ENCODE data around the gene USP21. TPM values are rescaled to one million over a fixed set of nuclear protein-coding genes. Genes with fewer than 3 reads are reported as not detected.

The USP21 gene
- total RNA-seq, 4 donors from 2014 or later, result 19.5 to 75.9 (median 35.3) TPM

GRCh38 chr1:161198897-161199431, 39.7 kb downstream of the USP21 start, which contains the start of gene ADAMTS4:
ADAMTS4 (minus strand) TSS chr1:161199054; CDS start chr1:161198627, 427 bp downstream.
- peak; percentile 54 for DNase-seq
- Histone ChIP-seq H3K27me3 (no peaks in the 10 kb centered on the region), H3K36me3 (peaks cover 0 to 7% (median 0%) of the 10 kb centered on the region in 4 donors), H3K4me3 (peak within 1 kb of the TSS in 3 of 4 donors; percentile 3 to 37 (median 22)), H3K4me1 (peaks cover 40 to 63% (median 48%) of the 10 kb centered on the region in 4 donors), H3K9me3 (no peaks in the 10 kb centered on the region), H3K27ac (peak within 1 kb of the TSS; percentile 90 to 98 (median 94))
- in situ Hi-C loops (cut with MboI; ENCODE audit: low pct_ligation_motif_present in 1 of 4, low pct_unique_long_range_greater_than_20kb in 1 of 4, low sequenced_read_pairs in 3 of 4), result no loop called here
- peak; percentile 57 for TF ChIP-seq POLR2A (IDR thresholded peaks at IDR 0.05)
- peak; percentile 57 to 84 (median 65) for TF ChIP-seq POLR2AphosphoS5 (IDR thresholded peaks at IDR 0.05)
- no peak for TF ChIP-seq CTCF (IDR thresholded peaks at IDR 0.05)
- TF ChIP-seq EP300 (IDR thresholded peaks at IDR 0.05; ENCODE audit: low read depth), result no peak
- WGBS, 2 donors (ENCODE audit: low coverage in 1 of 2), result 48 to 72% methylated on average over 3 to 11 of the region's 11 CpGs
- intact Hi-C loops (cut with DNase I; ENCODE audit: low total_unique reads), result no loop called here

- H3K4me1 ChIP-seq, result peaks cover 43 to 70% (median 51%) of the 10 kb centered on the region in 4 donors
- no peaks in the 10 kb centered on the region for H3K9me3 ChIP-seq
- H3K27ac ChIP-seq, result peak overlapping the region; percentile 90 to 98 (median 94)
- WGBS, 2 donors (ENCODE audit: low coverage in 1 of 2), result 0 to 60% methylated on average over 1 to 5 of the region's 5 CpGs
- H3K27me3 ChIP-seq, result no peaks in the 10 kb centered on the region
- no peak overlapping the region for H3K4me3 ChIP-seq
- in situ Hi-C loops (cut with MboI; ENCODE audit: low pct_ligation_motif_present in 1 of 4, low pct_unique_long_range_greater_than_20kb in 1 of 4, low sequenced_read_pairs in 3 of 4) (loop anchor here in 1 of 4 donors (25.0 kb wide), 1 partner anchor 188 kb away; no protein-coding TSS in a partner anchor), intact Hi-C loops (cut with DNase I; ENCODE audit: low total_unique reads) (no loop called here)
- DNase-seq, result no peak
- TF ChIP-seq POLR2A (IDR thresholded peaks at IDR 0.05), result no peak
- no peak for TF ChIP-seq CTCF (IDR thresholded peaks at IDR 0.05)
- no peak for TF ChIP-seq EP300 (IDR thresholded peaks at IDR 0.05; ENCODE audit: low read depth)
- TF ChIP-seq POLR2AphosphoS5 (IDR thresholded peaks at IDR 0.05), result no peak
- H3K36me3 ChIP-seq, result peaks cover 0 to 13% (median 0%) of the 10 kb centered on the region in 4 donors
Measured at GRCh38 chr1:161199506-161200139, 40.3 kb downstream of the USP21 start.

- peak overlapping the region; percentile 90 to 98 (median 94) for H3K27ac ChIP-seq
- peaks cover 0 to 15% (median 0%) of the 10 kb centered on the region in 4 donors for H3K36me3 ChIP-seq
- H3K4me1 ChIP-seq, result peaks cover 47 to 79% (median 55%) of the 10 kb centered on the region in 4 donors
- intact Hi-C loops (cut with DNase I; ENCODE audit: low total_unique reads), result no loop called here
- no peak for DNase-seq
- H3K4me3 ChIP-seq, result no peak overlapping the region
- no peaks in the 10 kb centered on the region for H3K27me3 ChIP-seq
- no peaks in the 10 kb centered on the region for H3K9me3 ChIP-seq
- in situ Hi-C loops (cut with MboI; ENCODE audit: low pct_ligation_motif_present in 1 of 4, low pct_unique_long_range_greater_than_20kb in 1 of 4, low sequenced_read_pairs in 3 of 4), result loop anchor here in 1 of 4 donors (25.0 kb wide), 1 partner anchor 187 kb away; no protein-coding TSS in a partner anchor
- 38 to 75% methylated on average over 3 to 5 of the region's 5 CpGs for WGBS, 2 donors (ENCODE audit: low coverage in 1 of 2)
- no peak for TF ChIP-seq POLR2AphosphoS5 (IDR thresholded peaks at IDR 0.05)
- no peak for TF ChIP-seq POLR2A (IDR thresholded peaks at IDR 0.05)
- TF ChIP-seq EP300 (IDR thresholded peaks at IDR 0.05; ENCODE audit: low read depth), result no peak
- TF ChIP-seq CTCF (IDR thresholded peaks at IDR 0.05), result no peak
Measured at GRCh38 chr1:161200421-161200991, 41.2 kb downstream of the USP21 start.

Data from transverse colon (tissue), 4 donors.